Fibroblast of peridontal ligament (primary cell): ENCODE measurements around the gene ARMCX6.
"Not testable (repeated sequence)": the region's sequence is repeated elsewhere in the genome, so short reads cannot be mapped to it uniquely, and the experiment has no call there.

Source experiments
- DNase-seq: peaks from one replicate; pipeline ENCODE4 v3.0.0-alpha.2; 2010; ENCODE audit errors: extremely low read depth

Gene ARMCX6

DNA sequence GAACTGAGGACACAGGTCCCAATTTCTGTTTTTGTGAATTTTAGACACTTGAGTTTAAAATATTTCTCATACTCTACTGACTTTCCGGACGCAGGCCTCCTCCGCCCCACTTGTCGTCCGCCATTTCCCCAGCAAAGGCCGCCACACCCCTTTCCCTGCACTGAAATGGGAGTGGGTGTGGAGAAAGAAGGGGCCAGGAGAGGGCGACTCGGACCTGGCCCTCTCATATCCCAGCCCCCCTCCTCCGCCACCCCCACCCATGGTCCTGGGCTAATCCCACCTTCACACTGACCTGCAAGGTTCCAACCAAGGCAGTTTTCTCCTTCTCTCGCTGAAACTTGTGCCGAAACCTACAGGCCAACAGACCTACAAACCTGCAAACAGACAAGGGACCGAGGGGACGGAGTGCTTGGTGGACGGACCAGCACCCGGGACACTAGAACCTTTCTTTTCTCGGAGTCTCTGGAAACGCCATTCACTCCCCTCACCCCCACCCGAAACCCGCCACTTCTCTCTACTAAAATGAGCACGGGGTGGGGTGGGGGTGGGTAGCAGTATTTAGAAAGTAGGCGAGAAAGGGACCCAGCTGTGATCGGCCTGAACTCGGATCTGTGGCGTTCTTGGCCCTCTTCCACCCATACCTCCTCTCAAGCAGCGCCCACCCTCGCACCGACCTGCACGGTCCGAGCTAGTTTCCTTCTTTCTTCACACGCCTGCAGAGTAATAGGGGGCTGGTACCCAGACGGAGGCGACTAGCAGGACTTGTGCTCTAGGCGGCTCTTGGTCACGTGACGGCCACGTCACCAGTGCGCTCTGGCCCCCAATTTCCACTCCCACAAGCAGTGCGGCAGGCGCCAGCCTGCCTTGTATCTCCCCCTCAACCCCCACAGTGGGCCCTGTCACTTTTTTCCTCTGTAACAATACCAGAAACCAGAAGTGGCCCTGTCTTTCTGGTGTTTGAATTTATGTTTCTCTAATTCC lies at the start of gene ARMCX6:
ARMCX6 (minus strand) TSS at position 790 of the 981 bp plus-strand sequence. CDS start 1,380 bp downstream, outside the sequence.
- peak; percentile 75 for DNase-seq

DNA sequence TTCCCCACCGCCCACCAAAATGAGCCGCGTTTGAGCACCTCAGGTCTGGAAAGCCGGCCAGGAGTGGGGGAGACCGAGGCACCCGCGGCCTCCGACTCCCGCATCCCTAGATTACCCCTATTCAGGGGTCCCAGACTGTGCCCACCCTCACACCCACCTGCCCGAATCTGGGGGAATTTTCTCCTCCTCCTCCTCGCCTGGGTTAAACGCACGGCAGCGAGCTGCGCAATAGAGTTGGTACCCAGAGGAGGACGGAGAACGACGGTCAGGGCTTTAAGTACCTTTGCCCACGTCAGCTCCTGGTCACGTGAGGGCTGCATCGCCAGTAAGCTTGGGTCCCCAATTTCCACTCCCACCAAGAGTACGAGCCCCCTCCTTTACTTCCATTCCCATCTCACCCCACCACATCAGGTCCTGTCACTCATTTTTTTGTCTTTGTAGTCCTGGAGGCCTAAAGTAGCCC lies 41.8 kb upstream of the ARMCX6 start, which contains the start of gene ARMCX2:
ARMCX2 (minus strand) TSS at position 250 of the 463 bp plus-strand sequence. CDS start 2,262 bp downstream, outside the sequence.
- peak; percentile 83 for DNase-seq

DNA sequence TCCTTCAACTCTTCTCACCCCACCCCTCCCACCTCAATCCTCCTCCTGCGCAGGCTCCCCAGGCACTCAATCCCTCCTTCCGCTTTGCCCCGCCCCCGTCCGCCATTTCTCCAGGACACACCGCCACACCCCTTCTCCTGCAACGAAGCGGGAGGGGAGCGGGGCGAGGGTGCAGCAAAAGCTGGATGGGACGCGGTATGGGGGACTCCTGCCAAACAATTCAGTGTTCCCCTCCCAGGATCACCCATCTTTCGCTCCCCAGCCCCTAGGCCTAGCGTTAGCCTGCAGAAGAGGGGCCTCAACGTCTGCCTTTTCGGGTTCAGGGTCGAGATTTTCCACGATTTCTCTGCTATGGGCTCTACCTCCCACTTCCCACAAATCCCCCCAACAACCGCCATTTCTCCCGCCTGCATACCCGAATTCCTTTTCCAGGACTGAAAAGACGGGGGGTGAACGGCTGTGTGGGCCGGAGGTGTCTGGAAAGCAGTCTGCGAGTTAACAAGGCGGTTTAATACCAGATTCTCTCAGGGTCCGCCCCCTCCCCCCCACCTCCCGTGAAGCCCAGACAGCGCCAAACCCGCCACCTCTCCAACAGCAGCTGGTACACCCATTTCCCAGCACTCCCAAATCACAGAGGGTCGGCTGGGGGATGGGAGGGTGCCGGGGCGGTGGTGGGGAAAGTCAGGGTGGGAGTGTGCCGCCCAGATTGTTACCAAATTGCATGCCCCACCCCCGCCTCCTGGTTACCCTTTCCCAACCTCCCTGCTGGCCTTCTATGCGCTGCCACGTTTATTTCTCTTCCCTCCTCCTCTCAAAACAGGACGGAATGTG lies 41.1 kb upstream of the ARMCX6 start:
- peak; percentile 25 for DNase-seq

DNA sequence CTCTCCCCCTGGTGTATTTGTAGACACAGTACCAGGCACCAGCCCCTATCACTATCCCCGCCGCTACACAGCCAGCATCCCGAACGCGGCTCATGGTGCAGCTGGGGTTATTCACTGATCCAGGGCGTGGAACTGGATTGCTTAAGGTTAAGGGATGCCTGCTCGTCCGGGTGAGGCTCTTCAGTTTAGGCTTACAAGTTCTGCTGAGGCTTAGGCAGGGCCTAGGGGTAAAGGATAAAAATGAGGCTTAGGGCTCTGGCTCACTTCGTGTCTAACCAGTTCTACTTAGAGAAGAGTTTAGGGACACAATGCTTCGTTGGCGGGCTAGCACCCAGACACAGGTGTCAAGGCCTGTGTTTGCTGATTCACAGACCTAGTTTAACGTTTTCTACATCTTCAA lies 39.7 kb upstream of the ARMCX6 start:
- DNase-seq: no peak

DNA sequence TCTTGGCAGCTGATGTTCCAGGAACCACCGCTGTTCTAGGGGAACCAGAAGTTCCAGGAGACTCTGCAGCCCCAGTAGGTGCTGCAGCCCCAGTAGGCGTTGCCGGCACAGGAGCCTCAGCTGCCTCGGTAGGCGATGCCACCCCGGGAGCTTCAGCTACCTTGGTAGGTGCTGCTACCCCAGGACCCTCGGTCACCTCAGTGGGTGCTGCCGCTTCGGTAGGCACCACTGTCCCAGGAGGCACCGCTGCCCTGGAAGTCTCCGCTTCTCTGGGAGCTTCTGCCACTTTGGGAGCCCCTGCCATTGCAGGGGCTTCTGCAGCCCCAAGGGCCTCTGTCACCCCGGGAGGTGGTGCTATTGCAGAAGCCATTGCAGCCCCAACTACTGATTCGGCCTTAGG lies 39.0 kb upstream of the ARMCX6 start:
- DNase-seq: no peak

DNA sequence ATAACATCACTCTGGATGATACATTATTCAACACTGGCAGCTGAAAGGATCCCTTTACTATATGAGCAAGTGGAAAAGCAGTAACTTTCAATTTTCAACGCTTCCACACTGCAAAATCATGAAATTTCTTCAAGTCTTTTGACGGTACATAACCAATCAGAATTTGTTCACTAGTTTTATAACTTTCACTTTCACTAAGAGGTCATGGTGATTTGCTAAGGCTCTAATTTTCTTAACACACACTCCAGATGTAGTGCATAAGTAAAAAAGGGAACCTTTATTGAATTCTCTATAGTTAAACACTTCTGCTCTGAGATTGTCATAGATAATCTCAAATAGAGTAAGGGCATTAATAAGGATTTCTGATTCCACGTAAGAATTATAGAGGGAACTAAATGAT lies 37.7 kb upstream of the ARMCX6 start:
- DNase-seq: peak; percentile 3

DNA sequence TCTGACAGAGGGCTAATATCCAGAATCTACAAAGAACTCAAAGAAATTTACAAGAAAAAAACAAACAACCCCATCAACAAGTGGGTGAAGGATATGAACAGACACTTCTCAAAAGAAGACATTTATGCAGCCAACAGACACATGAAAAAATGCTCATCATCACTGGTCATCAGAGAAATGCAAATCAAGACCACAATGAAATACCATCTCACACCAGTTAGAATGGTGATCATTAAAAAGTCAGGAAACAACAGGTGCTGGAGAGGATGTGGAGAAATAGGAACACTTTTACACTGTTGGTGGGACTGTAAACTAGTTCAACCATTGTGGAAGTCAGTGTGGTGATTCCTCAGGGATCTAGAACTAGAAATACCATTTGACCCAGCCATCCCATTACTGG lies 29.9 kb upstream of the ARMCX6 start:
- DNase-seq: not testable (repeated sequence)

DNA sequence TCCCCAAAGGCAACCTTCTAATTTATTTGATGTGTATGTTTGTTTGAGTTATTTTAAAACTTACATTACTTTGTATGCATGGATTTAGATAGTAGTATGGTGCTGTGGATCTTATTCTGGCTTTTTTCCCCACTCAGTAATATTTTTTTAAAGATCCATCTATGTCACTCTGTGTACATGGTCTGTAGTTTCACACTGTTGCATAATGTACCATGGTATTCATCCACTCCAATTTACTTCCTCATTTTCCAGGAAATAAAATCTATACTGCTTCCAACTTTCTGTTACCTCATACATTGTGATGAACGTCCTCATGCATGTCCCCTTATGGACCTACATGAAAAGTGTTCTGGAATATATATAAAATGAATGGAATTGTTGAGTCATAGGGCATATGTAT lies 24.3 kb upstream of the ARMCX6 start:
- DNase-seq: no peak

DNA sequence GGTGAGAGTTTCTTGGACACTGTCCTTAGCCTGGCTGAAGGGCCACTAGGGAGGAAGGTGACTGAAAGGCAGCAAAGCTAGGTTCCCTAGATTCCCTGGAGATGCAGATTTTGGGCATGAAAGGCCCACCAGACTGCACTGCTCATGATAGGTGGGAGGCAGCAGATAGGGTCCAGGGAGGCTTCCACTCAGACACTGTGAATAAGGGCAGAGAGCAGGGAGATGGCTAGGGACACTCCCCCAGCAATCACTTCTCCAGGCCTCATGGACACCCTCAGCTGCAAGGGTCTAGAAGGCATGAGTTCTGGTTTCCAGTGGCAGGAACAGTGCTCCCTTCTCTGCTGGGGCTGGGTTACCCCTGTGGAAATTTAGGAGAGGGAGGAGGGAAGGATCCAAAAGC lies 21.8 kb upstream of the ARMCX6 start:
- DNase-seq: no peak

DNA sequence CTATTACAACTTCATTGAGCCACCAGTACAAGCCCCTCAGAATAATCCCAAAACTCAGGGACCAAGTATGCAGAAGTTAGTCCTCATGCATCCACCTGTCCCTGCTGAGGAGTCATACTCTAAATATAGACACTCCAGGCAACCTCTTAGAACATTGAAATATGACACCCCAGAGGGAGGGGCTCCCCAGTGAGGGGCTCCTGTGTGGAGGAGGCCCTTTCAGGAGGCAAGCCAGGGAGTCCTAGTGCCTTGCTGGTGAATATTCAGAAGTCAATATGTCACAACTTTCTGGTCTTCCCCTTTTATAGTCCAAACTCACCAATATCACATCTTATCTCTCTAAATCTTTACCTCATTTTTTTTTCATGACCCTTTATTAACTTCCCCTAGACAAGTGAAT lies 1.6 kb upstream of the ARMCX6 start:
- DNase-seq: no peak

DNA sequence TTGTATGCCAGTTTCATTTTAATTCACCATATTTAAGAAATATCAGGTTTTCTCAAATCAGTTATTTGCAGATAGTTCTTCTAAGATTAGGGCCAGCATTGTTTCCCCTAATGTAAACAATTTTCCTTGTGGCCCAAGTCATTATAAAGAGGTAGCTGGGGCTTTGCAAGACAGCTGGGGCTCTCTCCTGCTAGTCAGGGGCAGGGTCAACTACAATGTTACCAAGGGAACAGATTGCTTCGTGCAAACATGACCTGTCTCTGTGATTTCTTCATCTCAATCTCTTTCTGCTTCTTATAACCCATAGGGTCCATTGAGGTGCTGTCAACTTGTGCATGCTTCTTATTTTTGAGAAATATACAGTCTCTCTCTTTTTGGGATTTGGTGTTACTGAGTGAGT lies 12.1 kb downstream of the ARMCX6 start:
- DNase-seq: no peak

DNA sequence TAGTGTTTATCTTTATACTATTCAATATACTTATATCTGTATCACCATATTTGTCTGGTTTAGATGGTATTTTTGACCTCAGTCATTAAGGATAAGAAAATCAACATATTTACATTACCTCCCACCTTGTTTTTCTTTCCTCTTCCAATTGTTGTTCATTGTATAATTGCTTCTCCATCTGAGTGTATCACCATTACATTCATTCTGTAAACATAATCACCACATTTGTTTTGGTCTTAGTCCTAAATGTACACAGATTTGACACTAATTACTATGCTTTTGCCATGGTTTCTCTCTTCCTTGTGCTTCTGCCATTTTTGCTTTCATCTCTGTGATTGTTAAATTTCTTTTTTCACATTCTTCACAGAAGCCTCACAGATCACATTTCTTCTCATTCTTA lies 12.7 kb downstream of the ARMCX6 start:
- peak; percentile 17 for DNase-seq

DNA sequence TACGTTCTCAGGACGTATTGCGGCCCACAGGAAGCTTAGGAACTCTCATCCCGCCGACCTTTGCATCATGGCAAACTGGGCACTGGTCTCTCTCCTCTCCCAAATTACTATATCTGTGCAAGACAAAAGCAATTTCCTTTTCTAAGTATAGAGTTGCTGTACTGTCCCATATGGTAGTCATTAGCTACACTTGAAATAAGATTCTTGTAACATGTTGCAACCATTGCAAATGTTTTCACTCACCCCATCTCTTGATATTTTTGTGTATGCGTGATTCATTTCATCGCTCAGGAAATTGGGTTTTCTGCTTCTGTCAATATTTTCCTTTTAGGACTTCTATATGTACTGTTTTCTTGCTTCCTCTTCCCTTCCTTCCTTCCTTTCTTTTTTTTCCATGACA lies 15.7 kb downstream of the ARMCX6 start:
- peak; percentile 90 for DNase-seq

DNA sequence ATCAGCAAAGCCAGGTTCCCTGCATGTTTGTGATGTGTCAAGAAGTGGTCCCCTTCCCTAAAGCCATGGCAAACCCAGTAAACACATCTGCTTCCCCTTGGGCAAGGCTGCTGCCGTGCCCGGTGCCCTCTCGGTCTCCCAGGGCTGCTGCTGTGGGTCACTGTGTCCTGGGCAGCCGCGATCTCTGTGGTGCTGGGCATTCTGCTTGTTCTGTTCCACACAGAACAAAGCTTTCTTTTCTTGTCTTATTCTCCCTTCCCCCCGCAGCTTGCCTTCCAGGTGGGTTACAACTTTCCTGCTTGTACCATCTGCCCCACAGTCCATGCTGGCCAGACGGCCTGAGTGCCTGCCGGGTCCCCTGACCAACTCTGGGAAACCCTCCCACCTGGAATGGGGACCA lies 18.2 kb downstream of the ARMCX6 start:
- not testable (repeated sequence) for DNase-seq

DNA sequence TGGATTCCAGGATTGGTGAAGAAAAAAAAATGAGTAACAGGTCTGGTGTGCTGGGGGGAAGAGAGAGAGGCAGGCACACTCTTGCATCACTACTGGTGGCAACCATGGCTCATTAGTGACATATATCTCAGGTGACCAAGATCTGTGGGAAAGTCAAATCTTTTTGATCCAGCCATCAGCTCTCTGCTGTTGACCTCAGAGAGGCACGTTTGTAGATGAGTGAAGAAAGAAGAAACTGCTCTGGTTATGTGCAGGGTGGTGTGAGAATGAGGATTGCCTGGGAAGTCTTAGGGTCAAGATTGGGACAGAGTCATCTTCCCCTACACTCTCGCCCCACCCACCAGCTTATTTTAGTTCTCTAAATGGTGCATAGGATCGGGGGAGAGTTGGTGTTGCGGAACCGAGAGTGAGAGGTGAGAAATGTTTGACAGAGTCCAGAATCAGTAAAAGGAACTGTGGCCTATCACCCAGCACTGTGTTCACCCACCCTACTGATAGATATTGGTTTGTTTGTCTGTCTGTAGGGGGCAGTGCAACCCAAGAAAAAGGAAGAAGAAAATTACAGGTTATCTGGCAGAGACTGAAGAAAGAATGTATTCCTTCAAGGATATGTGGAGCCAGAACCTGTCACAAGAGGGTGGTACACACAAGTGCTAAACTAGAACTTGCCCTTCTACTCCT lies 21.9 kb downstream of the ARMCX6 start:
- DNase-seq: peak; percentile 88
